PFSK-1 (cell line): ENCODE data around the gene SORBS1.

Source experiments
- FOXP2 ChIP-seq: optimal IDR thresholded peaks from 2 replicates; pipeline ENCODE3; 2011; ENCODE audit warnings: borderline replicate concordance, control low read depth, inconsistent platforms; ENCODE audit not compliant: insufficient read depth; ENCODE audit errors: extremely low read length, extremely low read depth
- POLR2AphosphoS5 ChIP-seq: IDR thresholded peaks from 2 replicates; pipeline ENCODE4 v1.6.1; 2012; ENCODE audit warnings: low read depth, mild to moderate bottlenecking, control low read depth, low read length, moderate library complexity
- REST ChIP-seq, 2 experiments: IDR thresholded peaks; 2 replicates each; pipeline versions ENCODE4 v1.6.1 to v1.8.0; 2011 to 2012; ENCODE audit warnings: low read depth in 2 of 2, low read length in 2 of 2, control low read depth in 1 of 2, inconsistent platforms in 1 of 2, mild to moderate bottlenecking in 1 of 2, moderate library complexity in 1 of 2; ENCODE audit not compliant: insufficient read depth in 1 of 2
- SIN3A ChIP-seq: IDR thresholded peaks from 2 replicates; pipeline ENCODE4 v1.6.1; 2012; ENCODE audit warnings: mild to moderate bottlenecking, low read length, moderate library complexity, borderline replicate concordance; ENCODE audit not compliant: insufficient read depth
- TAF1 ChIP-seq: IDR thresholded peaks from 2 replicates; pipeline ENCODE4 v1.6.1; 2012; ENCODE audit warnings: low read length, control low read depth, borderline replicate concordance; ENCODE audit not compliant: insufficient read depth

DNA sequence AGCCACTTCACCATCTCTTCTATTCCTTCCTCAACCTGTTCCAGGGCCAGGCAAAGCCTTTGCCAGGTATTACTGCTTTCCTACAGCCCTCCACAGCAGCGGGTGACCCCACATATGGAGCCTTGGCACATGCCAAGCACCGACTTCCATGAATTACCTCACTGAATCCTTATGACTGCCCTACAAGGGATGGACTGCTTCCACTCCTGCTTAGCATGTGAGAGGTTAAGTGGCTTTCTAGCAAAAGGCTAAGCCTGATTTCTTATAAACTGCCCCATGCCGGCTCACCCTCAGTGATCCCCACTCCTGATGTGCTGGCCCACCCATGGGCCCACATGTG, 226.4 kb downstream of the SORBS1 start:
- TF ChIP-seq POLR2AphosphoS5 = no peak
- TF ChIP-seq SIN3A = no peak
- TF ChIP-seq REST (IDR thresholded peaks at IDR 0.05; ENCODE audit: insufficient read depth in 1 of 2, low read depth in 2 of 2, low read length in 2 of 2) = no peak
- no peak for TF ChIP-seq TAF1
- TF ChIP-seq FOXP2 = no peak
